Erythroblast (primary cell): ENCODE results near the gene STT3B.

Experiments used
- GATA1 ChIP-seq: IDR thresholded peaks from 2 replicates; pipeline ENCODE4 v1.6.1; 2011; ENCODE audit warnings: low read depth, mild to moderate bottlenecking, control low read depth, low read length, moderate library complexity
- POLR2A ChIP-seq: IDR thresholded peaks from 2 replicates; pipeline ENCODE4 v1.6.1; 2011; ENCODE audit warnings: mild to moderate bottlenecking, low read length

DNA sequence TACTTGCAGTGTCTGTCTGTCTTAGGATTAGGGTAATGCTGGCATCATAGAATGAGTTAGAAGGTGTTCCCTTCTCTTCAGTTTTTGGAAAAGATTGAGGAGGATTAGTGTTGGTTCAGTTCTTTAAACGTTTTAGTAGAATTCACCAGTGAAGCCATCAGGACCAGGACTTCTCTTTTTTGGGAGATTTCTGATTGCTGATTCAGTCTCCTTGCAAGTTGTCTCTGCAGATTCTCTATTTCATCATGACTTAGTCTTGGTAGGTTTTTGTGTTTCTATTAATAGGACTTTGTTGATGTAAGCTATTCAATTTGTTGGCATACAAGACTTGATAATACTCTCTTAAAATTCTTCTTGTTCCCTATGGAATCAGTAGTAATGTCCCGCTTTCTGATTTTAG lies 48.9 kb downstream of the STT3B start:
- TF ChIP-seq POLR2A: no peak
- no peak for TF ChIP-seq GATA1
